Measurements from ENCODE around the gene PTPRK.
A peak's percentile ranks its signal among the peaks of the same experiment; 100 is the strongest.

PTPRK gene

DNA sequence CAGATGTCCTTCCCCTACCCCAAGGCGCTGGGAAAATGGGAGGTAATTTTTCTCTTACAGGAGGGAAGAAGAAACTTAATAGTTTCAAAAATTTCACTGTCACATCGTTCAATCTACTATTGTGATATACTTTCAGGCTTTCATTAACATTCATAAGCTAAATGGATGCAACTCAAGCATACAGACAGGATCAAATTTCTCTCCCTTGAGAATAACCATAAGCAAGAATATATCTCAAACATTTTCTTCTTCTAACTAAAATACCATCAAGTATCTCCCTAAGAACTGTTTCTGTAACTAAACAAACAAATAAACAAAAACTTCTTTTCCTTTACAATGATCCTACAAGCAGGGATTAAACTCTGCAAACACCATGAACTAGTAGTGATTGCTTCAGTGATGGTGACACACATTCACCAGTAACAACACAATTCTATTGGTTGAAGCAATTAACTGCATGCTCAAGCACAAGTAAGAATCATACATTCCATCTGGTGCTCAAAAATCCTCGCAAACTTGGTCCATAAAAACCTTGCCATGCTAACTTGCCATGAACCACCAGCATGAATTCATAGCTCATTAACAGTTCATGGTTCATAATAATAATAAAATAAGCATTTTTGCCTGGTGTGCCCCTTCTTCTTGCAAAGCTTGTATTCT is 183.8 kb downstream of the PTPRK start:
- DNase-seq: no peak

DNA sequence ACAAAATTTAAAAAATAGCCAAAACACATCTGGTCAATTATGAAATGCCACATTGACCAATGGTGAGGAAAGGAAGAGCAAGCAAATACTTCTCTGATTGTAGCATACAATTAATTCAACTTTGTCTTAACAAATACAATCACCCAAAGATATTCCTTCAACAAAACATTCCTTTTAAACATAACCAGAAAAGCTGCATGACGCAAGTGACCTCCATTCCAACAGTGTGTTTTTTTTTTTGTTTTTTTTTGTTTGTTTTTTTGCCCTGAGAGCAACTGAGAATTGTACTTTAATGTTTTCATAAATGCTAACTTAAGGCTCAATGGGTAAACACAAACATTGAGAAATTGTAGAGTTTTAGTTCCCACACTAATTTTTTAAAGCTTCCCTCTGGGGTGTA is 184.4 kb downstream of the PTPRK start:
- no peak for DNase-seq

DNA sequence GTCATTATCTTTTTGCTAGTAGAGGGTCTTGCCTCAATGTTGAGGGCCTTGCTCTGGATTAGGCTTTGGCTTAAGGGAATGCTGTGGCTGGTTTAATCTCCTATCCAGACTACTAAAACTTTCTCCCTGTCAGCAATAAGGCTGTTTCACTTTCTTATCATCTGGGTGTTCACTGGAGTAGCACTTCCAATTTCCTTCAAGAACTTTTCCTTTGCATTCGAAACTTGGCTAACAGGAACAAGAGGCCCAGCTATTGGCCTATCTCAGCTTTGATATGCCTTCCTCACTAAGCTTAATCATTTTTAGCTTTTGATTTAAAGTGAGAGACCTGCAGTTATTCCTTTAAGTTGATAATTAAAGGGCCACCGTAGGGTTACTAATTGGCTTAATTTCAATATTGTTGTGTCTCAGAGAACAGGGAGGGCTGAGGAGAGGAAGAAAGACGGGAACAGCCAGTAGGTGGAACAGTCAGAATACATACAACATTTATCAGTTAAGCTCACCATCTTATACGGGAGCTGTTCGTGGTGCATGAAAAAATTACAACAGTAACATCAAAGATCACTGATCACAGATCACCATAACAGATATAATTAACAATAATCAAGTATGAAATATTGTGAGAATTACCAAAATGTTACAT is 186.7 kb downstream of the PTPRK start:
- no peak for DNase-seq

DNA sequence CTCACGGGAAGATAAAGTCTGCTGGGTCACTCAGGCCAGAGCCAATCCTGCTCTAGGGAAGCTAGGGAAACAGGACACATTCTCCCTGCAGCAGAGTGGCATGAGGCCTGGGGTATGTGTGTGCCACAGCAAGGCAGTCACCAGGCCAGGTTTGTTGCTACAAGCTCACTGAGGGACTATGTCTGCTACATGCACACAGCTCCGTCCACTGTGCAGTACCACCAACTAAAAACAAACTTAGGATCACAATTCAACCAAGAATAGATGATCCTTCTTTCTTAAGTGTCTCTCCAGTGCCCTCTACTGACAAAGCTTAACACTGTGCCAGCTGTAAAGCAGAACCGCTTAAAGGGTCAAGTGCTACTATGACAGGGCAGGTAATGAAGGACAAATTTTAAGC is 192.5 kb downstream of the PTPRK start:
- peak; percentile 2 for DNase-seq

DNA sequence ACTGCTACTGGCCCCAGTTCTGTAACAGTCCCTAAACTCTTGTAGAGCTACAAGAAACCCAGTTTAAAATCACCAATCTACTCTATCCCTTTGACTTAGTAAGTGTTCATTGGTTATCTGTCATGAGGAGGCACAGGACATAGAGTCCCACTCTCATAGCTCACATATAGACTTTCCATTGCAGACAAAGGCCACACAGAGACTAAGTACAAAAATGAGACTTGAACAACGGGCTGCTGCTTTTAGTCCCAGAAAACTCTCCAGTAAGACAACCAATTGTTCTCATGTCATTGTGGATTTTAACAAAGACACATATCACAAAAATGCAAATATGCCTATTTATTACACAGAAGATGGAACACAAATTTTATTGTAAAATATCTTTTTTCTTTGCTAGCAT is 197.4 kb downstream of the PTPRK start:
- no peak for DNase-seq

DNA sequence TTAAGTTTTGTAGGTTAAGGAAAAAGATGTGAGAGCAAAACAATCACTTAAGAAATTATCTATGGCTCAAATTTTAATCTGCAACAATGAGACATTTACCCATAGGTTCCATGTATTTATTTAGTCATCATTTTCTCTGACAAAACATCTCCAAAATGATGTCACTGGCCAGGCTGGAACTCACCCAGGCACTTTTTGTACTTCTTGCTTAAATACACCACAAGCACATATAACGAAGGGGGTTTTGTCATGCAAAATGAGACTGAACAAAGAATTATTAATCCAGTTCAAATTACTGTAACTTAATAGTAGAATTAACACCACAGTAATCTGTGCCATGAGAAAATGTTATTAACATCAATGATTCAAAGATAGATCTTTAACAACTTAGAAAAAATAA is 200.5 kb downstream of the PTPRK start:
- DNase-seq: no peak

DNA sequence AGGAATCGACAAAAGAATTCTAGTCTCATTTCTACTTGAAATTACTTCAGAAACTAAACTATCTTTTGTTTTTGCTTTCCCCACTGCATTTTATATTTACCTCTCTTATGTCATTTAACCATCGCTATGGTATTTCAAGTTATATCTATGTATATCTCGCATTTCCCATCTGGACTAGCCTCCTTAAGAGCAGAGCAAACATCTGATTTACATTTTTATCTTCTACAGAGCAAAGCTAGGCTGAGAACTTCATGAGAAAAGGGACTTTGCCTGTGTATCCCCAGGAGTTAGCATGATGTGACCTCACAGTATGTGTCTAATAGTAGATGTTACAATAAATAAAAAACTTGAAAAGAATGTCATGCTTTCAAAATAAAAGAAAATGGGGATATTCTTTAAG is 201.2 kb downstream of the PTPRK start:
- no peak for DNase-seq

DNA sequence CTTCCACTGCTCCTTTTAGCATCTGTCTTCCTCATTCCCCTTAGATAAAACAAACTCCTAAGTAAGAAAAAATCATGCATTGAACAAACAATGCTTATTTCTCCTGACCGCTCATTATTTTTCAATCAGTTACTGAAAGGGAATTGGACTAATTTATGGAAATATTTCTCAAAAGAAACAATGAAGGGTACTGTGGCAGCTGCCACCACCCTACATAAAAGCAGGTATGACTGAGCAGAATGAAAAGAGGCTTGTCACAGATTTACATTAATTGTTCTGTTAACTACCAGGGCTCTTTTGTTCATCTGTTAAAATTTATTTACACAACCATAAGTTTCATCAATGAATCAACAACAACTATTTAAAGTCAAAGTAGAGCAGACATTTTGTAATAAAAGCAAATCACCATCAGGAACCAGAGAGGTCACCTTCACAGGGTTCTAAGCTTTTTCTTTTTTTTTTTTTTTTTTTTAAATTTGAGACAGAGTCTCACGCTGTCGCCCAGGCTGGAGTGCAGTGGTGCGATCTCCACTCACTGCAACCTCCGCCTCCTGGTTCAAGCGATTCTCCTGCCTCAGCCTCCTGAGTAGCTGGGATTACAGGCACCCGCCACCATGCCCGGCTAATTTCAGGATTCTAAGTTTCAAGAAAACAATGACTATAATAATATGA is 204.0 kb downstream of the PTPRK start:
- DNase-seq: no peak

DNA sequence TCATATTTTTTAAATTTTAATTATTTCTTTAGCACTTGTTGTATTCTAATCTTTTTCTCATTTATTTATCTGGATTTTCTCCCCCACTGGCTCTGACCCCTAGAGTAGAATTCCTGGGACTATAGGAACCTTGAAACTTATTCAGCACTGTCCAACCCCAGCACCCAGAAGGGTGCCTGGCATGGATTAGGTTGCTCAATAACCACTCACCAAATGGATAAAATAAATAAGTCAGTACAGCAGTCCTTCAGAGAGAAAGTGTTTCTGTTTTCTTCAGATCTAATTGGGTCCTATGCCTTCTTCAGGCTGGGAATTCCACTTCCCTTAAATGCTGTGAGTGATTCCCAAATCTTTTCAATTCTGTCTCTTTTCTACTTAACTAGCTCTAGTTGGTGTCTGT is 206.2 kb downstream of the PTPRK start:
- no peak for DNase-seq

DNA sequence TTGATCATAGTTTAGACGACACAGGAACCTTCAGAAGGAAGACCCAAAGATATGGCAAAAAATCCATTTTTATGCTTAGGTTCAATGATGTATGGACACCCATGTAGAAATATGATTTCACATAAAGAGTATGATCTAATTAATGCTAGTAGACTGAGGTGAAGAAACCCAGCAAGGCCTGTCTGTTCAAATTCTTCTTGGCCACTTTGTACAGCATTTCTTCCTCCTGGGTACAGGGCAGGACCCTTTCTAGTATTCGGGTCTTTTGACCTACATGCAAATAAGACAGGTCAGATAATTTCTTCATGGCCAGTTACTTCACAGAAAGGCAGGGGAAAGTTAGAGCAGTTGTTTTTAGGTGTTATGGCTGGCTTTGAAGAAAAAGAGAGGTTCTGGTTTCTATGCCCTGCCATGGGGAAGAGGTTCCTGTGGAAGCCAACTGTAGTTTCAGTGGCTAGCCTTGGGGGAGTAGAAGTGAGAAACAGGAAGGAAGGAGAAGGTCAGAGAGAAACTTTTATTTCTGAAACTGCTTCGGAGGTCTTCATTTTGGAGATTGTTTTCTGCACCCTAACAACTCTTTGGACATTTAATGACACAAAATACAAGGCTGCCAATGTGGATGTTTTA is 208.3 kb downstream of the PTPRK start:
- DNase-seq: no peak

DNA sequence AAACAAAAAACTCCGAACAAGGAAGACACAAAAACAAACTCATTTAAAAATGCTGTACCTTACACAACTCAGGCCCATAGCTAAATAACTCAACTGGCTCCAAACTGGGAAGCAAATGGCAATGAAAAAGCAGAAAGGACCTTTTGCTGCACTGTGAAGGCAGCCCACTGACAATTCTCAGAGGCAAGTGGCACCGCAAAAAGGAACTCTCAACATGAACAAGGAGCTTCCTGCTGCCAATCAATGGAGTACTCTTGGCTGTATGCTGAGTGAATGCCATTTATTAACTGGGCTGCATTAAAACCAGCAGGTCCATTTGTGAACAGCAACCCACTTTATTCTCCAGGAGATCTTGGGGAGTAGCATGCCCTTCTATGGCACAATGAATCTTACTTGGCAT is 209.9 kb downstream of the PTPRK start:
- DNase-seq: no peak

DNA sequence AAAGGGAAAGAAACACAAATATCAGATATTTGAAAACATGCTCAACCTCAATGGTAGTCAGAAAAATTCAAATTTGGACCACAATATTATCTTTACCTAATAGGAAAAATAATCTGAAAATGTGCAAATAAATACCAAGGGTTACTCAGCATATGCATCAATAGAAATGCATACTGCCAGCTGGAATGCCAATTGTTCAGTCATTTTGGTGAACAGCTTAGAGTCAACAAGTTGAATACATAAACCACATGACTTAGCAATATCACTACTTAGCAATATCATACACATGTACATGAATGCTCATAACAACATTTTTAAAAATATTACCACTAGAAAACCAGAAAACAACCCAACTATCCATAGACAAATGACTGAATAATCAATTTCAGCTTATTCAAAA is 212.7 kb downstream of the PTPRK start:
- no peak for DNase-seq

DNA sequence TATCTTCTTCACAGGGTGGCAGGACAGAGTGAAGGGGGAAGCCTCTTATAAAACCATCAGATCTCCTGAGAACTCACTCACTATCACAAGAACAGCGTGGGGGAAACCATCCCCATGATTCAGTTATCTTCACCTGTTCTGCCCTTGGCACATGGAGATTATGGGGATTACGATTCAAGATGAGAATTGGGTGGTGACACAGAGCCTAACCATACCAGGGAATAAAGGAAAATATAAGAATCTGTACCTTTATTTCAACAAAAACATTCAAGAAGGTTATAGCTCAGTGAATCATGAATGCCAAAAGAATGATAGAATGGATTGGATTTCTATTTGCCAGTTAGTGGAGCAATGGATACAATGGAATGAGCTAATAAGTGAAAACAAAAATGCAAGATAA is 214.4 kb downstream of the PTPRK start:
- no peak for DNase-seq

DNA sequence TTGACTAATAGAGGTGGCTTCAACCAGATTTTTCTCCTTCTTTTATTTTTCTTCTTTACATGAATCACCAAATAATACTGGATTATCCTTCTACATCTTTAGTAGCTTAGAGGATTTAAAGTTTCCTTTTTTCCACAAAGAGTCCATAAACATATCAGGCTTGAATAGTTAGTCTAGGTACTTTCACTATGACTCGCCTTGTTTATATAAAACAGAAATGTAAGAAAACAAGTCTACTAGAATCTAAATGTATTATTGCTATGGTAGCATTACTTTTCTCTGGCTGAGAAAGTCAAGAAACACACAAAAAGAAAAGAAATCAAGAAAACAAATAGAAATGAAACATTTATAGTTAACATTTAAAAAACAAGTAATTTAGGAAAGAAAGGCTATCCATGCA is 215.2 kb downstream of the PTPRK start:
- no peak for DNase-seq

DNA sequence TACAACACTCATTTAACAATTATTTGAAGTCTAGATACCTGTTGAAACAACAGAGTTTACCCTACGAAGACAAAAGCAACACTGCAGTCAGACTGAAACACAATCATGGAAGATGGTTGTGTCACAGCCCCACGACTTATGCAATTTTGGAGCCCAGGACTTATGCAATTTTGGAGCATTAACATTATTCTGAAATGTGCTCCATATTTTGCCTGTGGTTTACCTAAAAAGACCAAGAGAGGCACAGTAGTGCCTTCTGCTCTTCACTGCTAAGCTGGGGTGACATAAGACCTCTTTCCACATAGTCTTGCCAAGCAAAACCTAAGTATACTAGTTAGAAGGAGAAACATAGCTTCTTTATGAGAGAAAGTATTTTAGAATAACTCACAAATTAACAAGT is 216.5 kb downstream of the PTPRK start:
- DNase-seq: no peak

DNA sequence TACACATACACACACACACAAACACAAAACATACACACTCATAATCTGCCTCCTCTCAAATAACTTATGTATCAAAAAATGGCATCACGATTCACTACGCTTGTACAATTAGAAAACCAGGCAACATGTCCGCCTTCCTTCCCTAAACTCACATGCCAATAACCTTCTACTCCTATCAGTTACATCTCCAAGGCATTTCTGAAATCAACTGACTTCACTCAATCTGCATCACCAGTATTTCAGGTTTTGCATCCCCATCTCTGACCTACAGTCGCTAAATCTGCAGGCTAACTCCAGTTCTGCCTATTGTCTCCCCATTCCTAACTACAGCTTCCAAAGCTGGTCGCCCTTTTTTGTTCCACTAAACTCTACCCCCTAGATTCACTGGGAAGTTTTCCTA is 217.5 kb downstream of the PTPRK start:
- no peak for DNase-seq

DNA sequence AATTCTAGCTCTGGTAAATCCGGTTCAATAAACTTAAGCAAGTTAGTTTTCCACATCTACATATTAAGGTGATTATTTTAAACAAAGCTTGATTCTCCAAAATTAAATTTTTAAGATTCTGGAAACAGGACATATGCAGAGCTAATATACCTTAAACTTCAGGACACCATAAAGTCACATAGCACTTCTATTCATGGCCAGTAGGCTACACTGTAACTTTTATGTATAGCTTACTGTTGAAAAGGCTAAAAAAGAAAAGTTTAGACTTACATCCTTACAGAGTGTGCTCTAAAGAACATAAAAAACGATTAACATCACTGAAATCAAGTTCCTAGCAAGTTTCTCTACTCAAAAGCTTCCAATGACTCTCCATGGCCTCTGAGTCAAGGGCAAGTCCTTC is 224.7 kb downstream of the PTPRK start:
- DNase-seq: no peak

DNA sequence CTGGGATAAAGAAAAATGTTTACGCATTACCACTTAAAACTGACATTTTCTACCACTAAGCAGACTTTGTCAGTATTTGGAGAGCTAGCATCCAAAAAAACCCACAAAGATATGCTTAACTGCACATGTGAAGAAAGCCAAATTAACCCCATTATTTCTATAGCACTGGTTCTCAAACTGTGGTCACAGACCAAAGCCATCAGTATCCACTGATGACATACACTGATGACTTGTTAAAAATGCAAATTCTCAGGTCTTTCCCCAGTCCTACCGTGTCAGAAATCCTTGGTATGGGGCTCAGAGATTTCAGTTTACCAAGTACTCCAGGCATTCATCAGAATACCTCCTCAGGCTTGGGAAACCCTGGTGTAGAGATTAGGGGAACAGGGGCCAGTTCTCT is 230.2 kb downstream of the PTPRK start:
- DNase-seq: no peak

DNA sequence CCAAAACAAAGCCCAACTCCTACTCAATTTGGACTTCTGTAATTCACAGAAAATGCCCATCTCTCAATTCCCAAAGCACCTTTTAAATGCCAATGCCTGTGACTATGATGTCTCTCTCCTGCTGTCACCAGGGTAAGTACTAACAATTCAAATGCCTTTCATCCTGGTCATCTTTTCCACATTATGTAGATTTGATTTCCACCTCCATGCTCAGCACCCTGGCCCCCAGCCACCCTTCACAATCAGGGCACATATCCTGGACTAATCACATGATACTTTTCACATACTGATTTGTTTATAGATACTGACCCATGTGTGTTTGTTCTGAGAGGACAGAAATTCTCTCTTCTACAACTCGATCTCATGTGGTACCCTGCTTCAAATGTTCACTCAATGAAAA is 236.3 kb downstream of the PTPRK start:
- no peak for DNase-seq

DNA sequence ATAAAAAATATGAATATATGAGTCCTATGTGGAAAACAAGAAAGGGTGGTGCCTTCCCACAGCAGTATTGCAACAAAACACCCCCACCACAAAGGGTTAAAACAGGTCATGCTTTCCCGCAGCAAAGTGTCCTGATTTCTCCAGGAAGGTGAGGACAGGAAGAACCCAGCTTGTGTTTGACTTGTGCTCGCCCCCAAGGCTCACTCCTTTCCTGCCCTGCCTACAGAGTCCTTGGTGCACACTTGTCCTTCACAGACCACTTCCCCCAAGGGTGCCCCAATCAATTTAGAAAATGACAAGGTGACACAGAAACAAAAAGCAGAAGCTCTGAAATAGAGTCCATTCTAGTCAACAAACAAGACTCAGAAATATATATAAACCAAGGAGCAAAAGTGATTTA is 237.4 kb downstream of the PTPRK start:
- no peak for DNase-seq

DNA sequence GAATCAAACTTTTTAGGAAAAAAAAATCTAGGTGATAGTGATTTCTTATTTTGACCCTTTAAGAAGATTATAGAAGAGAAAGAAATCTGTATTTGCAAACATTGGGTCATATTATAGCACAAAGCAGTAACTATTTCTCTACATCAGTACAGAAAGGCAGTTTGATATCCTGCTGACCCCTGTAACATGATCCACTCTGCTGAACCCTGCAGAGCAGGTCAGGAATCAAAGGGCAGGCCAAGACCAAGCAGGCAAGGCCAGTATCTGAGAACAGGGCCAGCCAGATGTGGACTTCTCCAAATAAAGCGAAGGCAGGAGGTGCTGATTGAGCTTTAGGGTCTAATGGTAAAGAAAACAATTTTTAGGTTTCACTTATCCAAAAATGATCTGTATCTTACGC is 239.4 kb downstream of the PTPRK start:
- DNase-seq: no peak

DNA sequence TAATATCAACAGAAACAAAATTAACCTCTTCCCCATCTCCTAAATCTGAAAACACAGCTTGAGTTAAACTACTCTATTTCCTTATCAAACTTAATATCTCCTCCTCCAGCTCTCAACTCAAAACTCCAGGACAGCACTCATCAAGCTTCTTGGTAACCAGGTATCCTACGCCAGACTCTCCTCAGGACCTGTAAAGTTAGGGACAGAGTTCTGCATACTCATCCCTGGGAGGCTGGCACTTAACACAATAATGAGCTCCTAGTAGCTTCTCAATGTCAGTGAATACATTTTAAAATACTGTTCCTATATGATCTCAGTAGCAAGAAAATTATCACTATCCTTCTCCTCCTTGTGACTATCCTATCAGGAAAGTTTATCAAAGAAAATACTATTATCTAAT is 240.3 kb downstream of the PTPRK start:
- no peak for DNase-seq

DNA sequence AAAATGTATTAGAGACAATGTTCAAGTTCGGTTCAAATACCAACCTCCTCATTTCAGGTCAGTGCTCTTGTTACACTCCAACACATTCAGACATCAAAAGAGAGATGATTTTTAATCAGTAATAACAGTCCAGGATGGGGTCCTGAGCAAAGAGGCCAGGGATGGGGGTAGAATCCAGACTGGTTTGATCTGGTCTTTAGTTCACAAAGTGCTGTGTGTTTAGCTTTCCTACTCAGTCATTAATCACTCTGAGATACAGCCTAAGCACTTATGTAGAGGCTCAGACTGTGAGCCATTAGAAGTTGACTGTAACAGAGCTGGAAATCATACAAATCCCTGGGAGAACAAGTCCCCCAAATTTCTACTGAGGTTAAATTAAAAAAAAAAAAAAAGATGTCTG is 241.6 kb downstream of the PTPRK start:
- DNase-seq: no peak

DNA sequence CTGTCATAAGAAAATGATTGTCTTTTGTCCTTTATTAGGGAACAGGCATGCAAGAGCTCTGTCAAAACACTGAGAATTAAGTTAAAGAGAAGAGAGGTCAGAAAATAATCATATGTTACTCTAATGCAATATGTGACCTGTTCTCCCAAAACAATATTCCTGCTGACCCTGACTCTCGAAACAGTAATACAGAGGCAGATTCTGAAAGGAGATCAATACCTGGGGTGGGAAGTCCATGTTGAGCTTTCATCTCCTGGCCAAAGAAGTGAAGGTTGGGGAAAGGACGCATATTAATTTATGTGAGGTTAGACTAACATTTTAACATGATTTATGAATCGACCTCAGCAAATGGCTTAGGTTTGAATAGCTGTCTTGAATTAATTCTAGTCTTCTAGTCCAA is 243.0 kb downstream of the PTPRK start:
- DNase-seq: no peak
